GM18517 (cell line): ENCODE data around the gene ALK.
"Not testable (repeated sequence)": the region's sequence is repeated elsewhere in the genome, so short reads cannot be mapped to it uniquely, and the experiment has no call there.

Experiments used
- ATAC-seq: cut with Tn5 transposase; IDR thresholded peaks from one replicate; pipeline ENCODE4 v1.9.1; 2021; ENCODE audit warnings: mild to moderate bottlenecking, moderate library complexity; ENCODE audit not compliant: unreplicated experiment

ALK gene

DNA sequence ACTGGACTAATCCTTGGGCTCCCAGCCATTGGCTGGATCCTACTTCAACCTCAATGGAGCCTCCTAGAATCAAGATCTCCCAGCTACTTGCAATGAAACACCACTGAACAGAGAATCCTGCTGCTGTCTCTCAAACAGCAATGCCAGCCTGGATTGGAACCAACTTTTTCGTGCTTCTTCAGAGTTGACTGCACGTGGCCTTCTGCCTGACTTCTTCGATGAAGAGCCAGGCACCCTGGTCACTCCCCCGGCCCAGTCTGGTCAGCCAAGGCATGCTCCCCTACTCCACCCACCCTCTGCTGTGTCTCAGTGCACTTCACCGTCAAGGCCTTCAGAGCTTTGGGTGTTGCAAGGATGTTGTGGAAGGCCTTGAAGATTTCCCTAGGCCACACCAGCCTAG, 657.5 kb downstream of the ALK start:
- no peak for ATAC-seq

DNA sequence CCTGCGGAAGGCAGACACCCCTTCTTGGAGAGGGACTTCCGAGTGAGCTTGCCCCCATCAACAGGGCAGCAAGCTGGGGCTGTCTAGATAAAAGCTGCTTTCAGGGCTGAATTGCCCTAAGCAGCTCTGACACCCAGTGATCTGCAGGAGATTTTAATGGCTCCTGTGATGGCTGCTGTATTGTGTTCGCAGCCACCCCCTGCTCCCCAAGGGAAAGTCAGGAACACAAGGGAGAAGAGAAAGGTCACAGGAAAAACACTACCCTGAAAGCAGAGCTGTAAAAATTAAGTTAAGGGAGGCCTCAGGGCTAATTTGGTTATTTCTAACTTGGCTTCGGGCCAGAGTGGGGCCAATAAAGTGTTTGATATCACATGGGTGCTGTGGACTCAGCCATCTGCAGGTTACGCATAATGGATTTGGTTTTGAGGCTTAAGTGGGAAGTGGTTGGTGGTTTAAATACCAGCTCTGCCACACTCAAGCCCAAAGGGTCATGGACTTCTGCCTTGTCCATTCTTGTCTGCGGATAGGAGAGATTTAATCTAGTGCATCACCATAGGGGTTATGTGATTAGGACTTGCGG, 658.6 kb downstream of the ALK start:
- ATAC-seq: no peak

DNA sequence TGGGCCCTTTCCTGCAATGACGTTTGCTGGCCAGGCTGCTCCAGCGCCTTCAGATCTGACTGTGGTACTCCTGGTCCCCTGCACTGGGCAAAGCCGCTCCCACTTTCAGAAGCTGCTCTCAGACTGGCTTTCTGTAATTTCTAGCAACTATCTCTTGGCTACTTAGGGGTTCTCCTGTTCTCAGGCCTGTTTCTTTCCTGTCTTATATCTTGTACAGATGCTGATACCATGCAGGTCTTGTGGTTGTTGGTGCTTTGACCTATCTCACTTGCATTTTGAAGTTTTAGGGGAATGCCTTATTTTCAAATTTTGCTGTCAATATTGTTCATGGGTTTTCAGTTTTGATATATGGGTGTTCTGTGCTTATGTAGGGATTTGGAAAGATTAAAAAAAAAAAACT, 660.4 kb downstream of the ALK start:
- ATAC-seq: no peak

DNA sequence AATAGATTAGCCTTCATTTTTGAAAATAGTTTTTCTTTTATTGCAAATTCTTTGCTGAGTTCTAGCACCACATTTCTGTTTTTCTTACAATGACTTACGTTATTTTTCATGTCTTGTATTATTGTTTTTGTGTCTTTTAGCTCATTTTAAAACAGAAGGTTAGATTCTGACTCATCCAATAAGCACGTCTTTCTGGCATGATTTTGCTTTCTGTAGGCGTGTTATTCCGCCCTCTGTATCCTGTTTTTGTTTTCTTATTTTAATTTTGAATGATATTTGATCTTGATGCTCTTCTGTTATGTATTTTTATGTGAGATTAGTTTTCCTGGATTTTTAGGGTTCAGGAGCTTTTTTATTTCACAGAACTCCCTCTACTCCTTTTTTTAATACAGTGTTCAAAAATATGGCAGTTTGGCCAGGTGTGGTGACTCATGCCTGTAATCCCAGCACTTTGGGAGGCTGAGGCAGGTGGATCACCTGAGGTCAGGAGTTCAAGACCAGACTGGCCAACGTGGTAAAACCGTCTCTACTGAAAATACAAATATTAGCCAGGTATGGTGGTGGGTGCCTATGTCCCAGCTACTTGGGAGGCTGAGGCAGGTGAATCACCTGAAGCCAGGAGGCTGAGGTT, 661.1 kb downstream of the ALK start:
- ATAC-seq: no peak

DNA sequence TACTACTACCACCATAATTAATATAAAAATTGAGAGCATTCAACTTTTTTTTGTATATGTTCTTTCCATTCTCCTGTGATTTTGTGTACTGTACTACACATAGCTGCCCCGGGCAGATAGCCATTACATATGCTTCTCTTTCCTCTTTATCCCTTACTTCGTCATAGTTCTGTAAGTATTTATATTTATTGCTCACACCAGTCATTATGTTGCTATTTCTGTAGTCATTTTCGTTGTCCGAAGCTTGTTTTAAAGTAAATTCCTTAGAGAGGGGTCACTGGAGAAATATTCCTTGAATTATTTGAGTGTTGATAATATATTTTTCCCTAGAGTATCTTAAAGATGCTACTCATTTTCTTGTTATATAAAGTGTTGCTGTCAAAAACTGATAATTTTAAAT, 662.2 kb downstream of the ALK start:
- no peak for ATAC-seq

DNA sequence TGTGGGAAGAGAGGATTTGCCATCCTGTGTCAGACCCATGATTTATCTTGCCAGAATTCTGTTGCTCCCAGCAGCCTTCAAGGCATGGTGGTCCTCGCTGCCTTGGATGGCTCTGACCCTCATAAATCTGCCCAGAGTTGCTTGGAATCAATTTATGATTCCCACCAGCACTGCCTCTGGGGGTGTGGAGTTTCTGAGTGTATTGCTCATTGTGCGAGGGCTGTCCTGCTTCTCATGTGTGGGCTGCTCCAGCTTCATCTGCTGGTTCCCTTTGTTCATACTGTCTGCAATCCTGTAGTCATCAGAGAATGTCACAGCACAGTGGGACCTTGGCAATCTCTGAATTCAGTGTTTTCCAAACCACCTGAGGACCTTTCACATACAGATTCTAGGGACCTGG, 666.4 kb downstream of the ALK start:
- ATAC-seq: no peak

DNA sequence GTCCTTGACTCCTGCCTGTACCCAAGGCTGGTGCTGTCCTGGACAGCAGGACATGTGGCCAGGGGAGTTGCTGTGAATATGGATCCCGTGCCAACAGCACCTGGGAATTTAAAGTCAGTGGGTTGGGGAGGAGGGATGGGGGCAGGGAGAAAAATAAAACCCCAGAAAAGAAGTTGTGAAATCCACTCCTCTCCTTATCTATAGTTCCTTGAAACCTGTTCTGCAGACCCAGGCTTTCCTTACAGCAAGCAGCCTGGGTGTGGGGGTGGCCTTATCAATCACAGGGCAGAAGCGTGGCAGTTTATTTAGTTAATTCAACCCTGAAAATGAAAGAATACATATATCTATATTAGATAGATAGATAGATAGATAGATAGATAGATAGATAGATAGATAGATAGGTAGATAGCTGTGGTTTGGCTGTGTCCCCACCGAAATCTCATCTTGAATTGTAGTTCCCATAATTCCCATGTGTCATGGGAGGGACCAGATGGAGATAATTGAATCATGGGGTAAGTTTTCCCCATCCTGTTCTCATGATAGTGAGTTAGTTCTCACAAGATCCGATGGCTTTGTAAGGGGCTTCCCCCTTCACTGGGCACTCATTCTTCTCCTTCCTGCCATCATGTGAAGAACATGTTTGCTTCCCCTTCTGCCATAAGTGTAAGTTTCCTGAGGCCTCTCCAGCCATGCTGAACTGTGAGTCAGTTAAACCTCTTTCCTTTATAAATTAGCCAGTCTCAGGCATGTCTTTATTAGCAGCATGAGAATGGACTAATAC, 667.7 kb downstream of the ALK start:
- not testable (repeated sequence) for ATAC-seq

DNA sequence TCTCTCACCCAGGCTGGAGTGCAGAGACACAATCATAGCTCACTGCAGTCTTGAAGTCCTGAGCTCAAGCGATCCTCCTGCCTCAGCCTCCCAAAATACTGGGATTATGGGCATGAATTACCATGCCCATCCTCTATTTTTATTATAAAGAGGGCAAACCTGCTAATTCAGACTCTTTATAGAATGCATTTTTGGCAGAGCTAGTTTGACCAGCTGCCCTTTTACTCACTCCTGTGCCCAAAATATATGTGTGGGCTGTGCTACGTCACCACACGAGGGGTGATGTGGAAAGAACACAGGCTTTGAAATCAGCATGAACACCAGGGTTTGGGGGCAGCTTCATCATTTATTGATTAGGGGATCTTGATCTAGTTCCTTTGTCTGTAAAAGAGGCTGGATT, 668.4 kb downstream of the ALK start:
- ATAC-seq: no peak

DNA sequence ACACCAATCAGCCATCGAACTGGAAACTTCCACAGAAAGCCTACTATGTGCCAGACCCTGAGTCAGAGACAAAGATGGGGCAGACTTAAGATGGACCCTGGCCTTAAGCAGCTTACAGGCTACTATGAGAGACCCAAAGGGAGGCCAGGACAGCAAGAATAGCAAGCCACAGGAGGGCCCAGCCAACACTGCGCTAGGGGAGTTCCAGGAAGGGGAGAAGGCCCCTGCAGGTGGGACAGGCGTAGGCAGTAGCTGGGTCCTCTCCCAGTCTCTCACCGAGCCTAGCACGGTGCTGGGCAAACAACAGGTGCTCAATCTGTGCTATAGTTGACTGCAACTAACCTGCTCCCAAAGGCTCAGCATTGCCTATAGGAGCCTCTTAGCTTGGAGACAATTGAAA, 670.0 kb downstream of the ALK start:
- ATAC-seq: no peak

DNA sequence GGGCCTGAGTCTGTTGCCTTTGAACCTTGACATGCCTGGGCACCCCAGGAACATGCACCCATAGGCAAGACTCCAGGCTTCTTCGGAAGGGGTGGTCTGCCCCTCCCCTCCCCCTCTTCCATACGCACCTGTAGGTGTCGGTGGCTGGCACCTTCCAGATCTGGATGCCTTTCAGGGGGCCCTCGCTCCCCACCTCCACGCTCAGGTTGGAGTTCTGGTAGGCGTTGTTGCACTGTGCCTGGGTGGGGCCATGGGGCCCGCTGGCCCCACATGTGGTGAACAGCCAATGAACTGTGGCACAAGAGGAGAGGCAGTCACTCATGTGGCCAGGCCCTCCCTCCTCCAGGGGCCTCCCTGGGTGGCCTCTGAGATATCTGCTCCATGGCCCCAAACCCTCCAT, 670.4 kb downstream of the ALK start:
- no peak for ATAC-seq

DNA sequence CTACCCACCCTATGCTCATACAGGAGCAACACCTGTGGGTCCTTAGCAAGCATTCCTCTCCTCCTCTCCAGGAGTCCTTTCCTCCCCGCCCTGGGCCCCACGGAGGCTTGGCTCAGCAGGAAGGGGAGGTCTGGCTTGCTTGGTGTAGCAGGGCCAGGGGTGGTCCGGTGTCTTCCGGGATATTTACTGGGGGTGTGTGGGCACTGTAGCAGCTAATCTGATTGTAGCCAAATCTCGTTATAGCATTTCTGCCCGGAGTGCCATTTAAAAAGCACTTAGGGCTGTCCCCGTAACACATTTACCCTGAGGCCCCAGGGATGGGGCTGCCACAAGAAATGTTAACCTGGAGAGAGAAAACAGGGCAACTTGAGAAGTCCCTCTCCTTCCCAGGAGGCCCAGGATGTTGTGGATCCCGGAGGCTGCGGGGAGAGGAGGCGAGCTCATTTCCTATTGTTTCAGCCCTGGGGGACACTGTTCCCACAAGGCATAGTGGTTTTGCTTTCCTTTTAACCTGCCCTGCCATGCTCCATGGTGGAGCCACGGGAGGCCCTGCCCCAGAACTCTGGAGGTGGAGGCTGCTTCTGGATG, 671.6 kb downstream of the ALK start:
- no peak for ATAC-seq

DNA sequence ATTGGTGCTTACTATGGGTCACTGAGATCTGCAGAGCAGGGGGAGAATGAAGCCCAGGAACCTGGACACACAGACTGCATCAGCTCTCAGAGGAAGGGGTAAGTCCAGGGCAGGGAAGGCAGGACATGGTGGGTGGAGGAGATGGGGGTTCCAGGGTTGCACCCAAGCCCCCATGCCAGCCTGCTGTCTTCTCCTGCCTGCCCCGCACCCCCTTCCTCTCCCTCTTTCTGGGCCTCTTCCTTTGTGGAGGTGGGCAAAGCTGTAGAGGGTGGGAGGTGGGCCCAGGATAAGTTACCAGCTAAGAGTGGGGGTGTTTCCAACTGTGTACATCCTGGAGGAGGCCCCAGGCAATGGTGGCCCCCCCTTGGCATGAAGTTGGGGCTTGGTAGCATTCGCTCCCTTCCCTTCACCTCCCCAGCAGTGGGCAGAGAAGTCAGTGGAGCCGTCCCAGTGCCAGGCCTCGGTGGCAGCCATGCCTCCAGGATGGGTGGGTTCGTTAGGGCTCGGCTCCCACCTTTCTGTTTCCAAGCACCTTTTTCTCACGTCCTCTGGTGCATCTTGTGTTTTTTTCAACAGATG, 674.0 kb downstream of the ALK start:
- ATAC-seq: no peak

DNA sequence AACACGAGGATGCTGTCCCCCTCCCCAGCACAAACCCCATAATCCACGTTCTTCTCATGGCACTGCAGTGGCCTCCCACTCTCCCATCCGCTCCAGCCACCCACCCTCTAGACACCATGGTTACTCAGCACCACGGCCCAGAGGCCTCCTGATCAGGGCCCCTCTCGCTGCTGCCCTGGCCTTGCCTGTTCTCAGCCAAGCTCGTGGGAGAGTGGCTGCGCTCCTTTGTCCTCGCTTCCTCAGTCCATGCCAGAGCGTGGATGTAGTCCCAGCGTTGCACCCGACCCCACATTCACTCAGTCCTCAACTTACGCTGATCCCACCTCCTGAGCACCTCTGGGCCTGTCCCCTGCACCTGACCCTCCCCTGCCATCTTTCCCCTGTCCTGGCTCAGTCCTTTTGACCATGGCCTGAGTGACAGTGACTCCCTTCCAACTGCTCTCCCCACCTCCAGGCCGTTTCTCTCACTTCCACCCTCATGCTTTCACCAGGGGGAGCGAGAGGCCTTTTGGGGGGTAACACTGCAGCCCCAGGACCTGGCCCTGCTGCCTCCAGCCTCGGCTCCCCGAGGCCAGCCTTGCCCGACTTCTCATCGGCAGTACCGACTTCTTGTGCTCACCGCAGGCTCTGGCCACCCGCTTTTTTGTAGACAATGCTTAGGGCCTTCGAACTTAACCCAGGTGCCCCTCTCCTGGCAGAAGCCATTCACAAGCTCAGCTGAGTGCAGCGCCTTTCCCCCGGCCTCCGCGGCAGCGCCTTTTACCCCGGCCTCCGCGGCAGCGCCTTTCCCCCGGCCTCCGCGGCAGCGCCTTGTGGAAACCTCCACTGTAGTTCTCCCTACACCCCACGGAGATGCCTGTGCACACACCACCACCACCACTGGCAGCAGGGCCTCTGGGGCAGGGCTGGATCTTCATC, 674.7 kb downstream of the ALK start:
- ATAC-seq: no peak

DNA sequence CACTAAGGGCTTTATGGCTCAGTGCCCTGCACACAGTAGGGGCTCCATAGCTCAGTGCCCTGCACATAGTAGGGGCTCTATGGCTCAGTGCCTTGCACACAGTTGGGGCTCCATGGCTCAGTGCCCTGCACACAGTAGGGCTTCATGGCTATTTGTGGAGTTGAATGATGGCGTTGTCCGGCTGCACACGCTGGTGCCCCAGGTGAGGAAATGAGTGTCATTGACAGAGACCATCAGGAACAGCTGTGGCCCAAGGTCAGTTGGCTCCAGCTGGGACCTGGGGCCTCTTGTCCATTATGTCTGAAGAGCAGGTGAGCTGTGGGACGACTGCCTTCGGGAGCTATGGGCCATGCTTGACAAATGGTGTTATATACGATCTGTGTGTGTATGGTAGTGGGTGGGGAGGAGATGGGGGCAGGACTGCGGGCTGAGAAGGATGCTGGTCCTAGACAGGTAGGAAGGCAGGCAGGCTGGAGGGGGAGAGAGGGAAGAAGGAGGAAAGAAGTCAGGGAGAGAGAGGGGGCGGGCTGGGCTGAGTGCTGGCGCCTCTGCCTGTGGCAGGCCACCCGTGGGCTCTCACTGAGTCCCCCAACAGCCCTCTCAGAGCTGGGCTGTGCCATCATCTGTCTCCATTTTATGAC, 675.5 kb downstream of the ALK start:
- no peak for ATAC-seq

DNA sequence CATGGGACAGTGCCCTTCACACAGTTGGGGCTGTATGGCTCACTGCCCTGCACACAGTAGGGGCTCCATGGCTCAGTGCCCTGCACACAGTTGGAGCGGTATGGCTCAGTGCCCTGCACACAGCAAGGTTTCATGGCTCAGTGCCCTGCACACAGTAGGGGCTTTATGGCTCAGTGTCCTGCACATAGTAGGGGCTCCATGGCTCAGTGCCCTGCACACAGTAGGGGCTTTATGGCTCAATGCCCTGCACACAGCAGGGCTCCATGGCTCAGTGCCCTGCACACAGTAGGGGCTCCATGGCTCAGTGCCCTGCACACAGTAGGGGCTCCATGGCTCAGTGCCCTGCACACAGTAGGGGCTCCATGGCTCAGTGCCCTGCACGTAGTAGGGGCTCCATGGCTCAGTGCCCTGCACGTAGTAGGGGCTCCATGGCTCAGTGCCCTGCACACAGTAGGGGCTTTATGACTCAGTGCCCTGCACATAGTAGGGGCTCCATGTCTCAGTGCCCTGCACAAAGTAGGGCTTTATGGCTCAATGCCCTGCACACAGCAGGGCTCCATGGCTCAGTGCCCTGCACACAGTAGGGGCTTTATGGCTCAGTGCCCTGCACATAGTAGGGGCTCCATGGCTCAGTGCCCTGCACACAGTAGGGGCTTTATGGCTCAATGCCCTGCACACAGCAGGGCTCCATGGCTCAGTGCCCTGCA, 676.2 kb downstream of the ALK start:
- not testable (repeated sequence) for ATAC-seq

DNA sequence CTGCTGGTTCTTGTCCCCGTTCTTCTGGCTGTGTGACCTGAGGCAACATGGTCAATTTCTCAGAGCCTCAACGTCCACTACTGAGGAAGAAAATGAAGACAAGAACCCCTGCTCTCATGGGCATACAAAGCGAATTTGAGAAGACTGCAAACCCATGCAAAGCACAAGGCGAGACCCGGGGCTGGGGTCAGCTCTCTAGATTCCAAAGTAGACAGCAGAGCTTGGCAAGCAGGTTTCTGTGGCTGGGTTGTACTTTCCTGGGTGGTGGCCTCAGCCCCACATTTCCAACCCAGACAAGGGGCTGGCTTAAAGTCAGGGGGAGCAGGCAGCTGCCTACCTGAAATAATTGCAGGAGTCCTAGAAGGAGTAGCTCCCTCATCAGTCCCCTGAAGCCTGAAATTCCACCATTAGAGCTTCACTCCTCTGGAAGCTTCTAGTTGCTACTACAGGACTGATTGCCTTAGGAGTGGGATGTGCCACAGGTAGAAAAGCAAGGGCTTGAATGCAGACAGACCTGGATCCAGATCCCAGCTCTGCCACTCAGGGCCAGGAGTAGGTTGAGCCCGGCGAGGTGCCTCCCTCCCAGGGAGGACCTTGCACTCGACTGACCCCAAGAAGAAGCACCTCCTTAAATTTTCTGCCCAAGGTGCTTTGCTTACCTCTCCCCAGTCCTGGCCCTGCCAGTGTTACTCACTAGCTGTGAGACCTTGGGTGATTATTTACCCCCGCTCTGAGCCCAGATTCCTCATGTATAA, 678.6 kb downstream of the ALK start:
- no peak for ATAC-seq

DNA sequence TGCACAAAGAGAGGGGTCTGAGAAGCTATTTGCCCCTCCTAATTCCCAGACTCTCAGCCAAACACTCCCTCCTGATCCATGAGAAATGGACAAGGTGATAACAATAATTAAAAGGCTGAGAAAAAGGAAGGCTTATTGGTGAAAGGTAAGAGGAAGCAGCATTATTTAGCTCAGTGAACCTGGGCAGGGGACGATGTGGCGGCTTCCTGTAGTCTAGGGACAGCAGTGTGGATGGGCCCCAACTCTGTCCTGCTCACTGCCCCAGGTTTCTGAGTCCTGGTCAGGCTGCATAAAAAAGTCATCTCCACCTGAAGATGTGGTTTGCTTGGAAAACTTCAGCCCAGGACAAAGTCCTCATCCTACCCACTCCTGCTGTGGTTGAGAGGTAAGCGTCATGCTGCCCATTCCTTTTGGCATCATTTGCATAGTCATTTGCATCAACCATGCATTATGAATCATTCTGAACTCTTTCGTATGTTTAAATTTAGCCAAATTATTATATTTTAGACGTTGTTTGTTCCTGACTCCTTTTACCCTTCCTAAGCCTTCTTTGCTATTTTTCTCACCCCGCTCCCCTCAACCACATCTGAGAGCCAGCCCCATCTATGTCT, 679.3 kb downstream of the ALK start:
- no peak for ATAC-seq

DNA sequence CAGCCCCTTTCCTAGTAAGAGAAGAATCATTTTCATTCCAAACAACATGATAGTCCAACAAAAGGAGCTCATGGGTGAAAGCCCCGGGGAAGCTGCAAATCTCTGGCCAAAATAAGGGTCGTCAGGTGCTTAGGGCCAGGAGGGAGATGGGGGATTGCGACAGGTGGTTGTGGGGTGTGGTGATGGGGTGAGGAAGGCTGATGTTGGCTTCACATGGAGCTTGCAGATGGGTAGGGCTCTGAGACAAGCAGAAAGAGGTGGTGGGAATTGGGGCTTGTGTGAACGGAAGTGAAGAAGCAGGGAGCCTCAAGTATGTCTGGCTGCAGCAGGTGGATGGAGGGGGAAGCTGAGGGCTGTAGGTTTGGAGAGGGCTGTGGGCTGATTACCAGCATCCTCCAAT, 680.0 kb downstream of the ALK start:
- no peak for ATAC-seq
